Prostate gland (tissue), 2 donors: Measurements from ENCODE around the gene TACC2. TPM values are rescaled to one million over a fixed set of nuclear protein-coding genes. Genes with fewer than 3 reads are reported as not detected.

Experiments used
- DNase-seq: peaks from one replicate; pipeline ENCODE4 v3.0.0-alpha.2; 2019; ENCODE audit warnings: low spot score
- H3K27ac ChIP-seq, 2 donors: fragments of 200-600 bp; sonication (generic); 2 replicates each; pipeline ENCODE4 v1.5.1; 2017 to 2019
- H3K27me3 ChIP-seq: fragments of 200-600 bp; sonication (generic); replicated peaks from 2 replicates; pipeline ENCODE4 v1.5.1; 2019; ENCODE audit not compliant: insufficient read depth
- H3K36me3 ChIP-seq, 2 donors: fragments of 200-600 bp; sonication (generic); 1 replicate in 1 of 2; 2 replicates in 1 of 2; pipeline versions ENCODE4 v1.5.1 to v1.8.1; 2017 to 2019
- H3K4me1 ChIP-seq: fragments of 200-600 bp; sonication (generic); replicated peaks from 2 replicates; pipeline ENCODE4 v1.5.1; 2019
- H3K4me3 ChIP-seq, 2 donors: fragments of 200-600 bp; sonication (generic); 2 replicates each; pipeline ENCODE4 v1.5.1; 2017 to 2019
- H3K9me3 ChIP-seq: fragments of 200-600 bp; sonication (generic); 2 replicates; pipeline ENCODE4 v1.5.1; 2017
- POLR2A ChIP-seq: fragments of 450-650 bp; IDR thresholded peaks from one replicate; pipeline ENCODE4 v1.6.1; 2016; ENCODE audit warnings: antibody characterized with exemption, mild to moderate bottlenecking
- POLR2AphosphoS5 ChIP-seq: sonication (generic); formaldehyde crosslinking; IDR thresholded peaks from one replicate; pipeline ENCODE4 v1.6.1; 2017; ENCODE audit warnings: antibody characterized with exemption
- WGBS: methylation state at CpG from one replicate; pipeline ENCODE4 v1.1.5; 2018; 5-methylcytosine and 5-hydroxymethylcytosine counted together
- intact Hi-C: fragments of 100-400 bp; cut with DNase I; formaldehyde crosslinking; loops from one replicate; pipeline ENCODE4 v1.14.2; 2022
- total RNA-seq, 2 donors: library from RNA; depleted of rRNA; stranded (reverse); fragments of >200 nt; gene quantifications; one replicate each; pipeline ENCODE4 v1.1.0, GENCODE V29; 2016
- TF ChIP-seq, protein P1 (sequence below), 4 experiments: fragments of 200-600 bp in 2 of 4; fragments of 450-650 bp in 2 of 4; sonication (generic) in 2 of 4; IDR thresholded peaks; 1 replicate in 3 of 4; 2 replicates in 1 of 4; pipeline ENCODE4 v1.5.1; 2016 to 2019; ENCODE audit warnings: antibody characterized with exemption in 4 of 4, mild to moderate bottlenecking in 2 of 4, moderate library complexity in 2 of 4

TACC2 gene
- total RNA-seq, 2 donors from 2014 or later: 101 to 140 TPM

DNA sequence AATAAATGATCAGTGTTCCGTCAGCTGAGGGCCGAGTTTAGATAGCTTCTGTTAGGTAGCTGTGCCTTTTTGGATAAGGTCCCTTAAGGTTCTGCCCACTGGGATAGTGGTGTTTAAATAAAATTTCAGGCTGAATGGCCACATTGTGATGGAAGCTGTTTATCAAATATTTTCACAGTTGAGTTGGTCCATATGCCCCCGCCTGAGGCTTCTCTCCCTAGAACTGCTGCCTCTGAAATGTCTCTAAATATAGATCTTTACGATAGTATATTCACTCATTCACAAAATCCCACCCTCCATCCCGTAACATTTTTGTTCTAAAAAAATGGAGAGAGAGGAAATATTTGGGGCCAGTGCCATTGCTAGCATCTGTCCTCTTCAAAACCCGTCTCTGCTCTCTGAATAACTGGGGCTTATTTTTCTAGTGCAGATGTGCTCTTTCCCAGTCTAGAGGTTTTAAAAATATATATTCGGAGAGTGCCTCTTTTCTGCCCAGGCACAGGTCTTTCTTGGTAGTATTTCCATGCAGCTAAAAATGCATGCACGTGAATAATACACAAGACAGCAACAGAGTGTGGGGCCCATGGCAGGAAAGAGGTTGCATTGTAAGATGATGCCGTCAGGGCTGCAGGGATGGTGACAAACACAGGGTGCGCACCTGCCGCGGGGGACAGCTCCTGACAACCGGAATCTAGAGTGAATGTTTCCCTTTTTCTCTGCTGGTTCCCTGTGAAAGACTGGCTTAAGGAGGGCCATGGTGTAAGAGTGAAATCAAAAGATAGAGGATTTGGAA is 176.7 kb downstream of the TACC2 start:
- Histone ChIP-seq H3K4me3 (no peak overlapping the region), H3K4me1 (peaks cover 8% of the 10 kb centered on the region), H3K36me3 (no peaks in the 10 kb centered on the region), H3K27ac (no peak overlapping the region), H3K9me3 (no peaks in the 10 kb centered on the region), H3K27me3 (no peaks in the 10 kb centered on the region)
- 82% methylated on average over 13 of the region's 13 CpGs for WGBS
- intact Hi-C loops: loop anchor here (10.0 kb wide), 1 partner anchor 329 kb away; no protein-coding TSS in a partner anchor
- DNase-seq: no peak
- TF ChIP-seq POLR2A (no peak), POLR2AphosphoS5 (no peak)
- TF ChIP-seq, protein P1, sequence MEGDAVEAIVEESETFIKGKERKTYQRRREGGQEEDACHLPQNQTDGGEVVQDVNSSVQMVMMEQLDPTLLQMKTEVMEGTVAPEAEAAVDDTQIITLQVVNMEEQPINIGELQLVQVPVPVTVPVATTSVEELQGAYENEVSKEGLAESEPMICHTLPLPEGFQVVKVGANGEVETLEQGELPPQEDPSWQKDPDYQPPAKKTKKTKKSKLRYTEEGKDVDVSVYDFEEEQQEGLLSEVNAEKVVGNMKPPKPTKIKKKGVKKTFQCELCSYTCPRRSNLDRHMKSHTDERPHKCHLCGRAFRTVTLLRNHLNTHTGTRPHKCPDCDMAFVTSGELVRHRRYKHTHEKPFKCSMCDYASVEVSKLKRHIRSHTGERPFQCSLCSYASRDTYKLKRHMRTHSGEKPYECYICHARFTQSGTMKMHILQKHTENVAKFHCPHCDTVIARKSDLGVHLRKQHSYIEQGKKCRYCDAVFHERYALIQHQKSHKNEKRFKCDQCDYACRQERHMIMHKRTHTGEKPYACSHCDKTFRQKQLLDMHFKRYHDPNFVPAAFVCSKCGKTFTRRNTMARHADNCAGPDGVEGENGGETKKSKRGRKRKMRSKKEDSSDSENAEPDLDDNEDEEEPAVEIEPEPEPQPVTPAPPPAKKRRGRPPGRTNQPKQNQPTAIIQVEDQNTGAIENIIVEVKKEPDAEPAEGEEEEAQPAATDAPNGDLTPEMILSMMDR (IDR thresholded peaks at IDR 0.05): no peak

DNA sequence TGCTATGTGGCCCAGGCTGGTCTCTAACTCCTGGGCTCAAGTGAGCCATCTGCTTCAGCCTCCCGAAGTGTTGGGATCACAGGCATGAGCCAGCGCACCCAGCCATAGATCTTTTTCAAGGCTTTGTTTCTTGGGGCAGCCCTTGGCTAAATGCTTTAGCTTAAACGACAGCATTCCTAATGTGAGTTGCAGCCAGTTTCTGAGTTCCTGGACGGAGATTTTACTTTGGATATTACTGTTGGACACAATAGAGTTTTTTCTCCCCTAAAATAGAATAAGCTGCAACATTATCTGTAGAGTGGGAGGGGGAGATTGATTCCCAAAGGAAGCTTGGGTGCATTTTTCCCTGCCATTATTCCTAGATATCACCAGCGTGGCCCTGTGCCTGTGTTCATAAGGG is 179.1 kb downstream of the TACC2 start:
- intact Hi-C loops: loop anchor here (10.0 kb wide), 1 partner anchor 327 kb away; no protein-coding TSS in a partner anchor
- H3K4me3 ChIP-seq: no peak overlapping the region
- H3K36me3 ChIP-seq: no peaks in the 10 kb centered on the region
- 85% methylated on average over 5 of the region's 5 CpGs for WGBS
- no peak overlapping the region for H3K27ac ChIP-seq
- H3K9me3 ChIP-seq: no peaks in the 10 kb centered on the region
- DNase-seq: no peak
- H3K27me3 ChIP-seq: no peaks in the 10 kb centered on the region
- peaks cover under 1% of the 10 kb centered on the region for H3K4me1 ChIP-seq
- TF ChIP-seq POLR2AphosphoS5: no peak
- TF ChIP-seq, protein P1 (IDR thresholded peaks at IDR 0.05): no peak
- no peak for TF ChIP-seq POLR2A

DNA sequence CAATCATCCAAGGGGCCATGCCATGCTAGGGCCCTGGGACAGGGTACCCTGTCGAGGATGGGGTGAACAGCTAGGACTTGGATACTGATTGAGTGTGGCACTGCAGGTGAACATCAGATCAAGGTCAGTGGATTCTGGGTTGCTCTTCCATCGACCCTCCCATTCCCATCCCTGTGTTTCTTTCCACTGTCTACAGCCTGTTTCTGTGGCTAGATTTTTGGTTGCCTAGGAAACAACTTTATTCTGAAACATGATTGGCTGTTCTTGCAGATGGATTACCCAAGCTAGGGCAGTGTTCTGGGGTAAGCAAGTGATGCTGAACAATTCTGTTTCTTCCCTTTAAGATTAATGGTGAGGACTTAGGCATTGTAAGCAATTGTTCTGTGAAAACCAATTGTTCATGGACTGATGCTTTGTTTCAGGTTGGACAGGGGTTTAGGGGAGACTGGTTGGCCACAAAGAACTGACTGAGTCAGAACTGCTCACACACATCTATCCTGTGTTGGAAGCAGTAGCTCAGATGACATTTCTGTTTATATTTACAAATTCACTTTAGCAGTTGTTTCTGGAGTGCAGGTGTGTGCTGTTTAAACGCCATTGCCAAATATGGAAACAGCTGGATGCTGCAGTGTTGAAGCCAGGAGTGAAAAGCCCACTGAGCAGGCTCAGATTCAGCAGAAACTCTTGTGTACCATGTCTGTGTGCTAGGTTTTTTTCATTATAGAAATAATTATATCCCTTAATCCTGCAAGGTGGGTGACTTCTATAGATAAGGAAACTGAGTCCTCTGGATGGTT is 179.8 kb downstream of the TACC2 start:
- intact Hi-C loops: loop anchor here (10.0 kb wide), 1 partner anchor 326 kb away; no protein-coding TSS in a partner anchor
- no peaks in the 10 kb centered on the region for H3K36me3 ChIP-seq
- TF ChIP-seq, protein P1 (IDR thresholded peaks at IDR 0.05): no peak
- TF ChIP-seq POLR2A: no peak
- TF ChIP-seq POLR2AphosphoS5: no peak
- WGBS: 80% methylated on average over 3 of the region's 3 CpGs
- no peaks in the 10 kb centered on the region for H3K27me3 ChIP-seq
- no peak for DNase-seq
- no peaks in the 10 kb centered on the region for H3K9me3 ChIP-seq
- H3K27ac ChIP-seq: no peak overlapping the region
- no peaks in the 10 kb centered on the region for H3K4me1 ChIP-seq
- H3K4me3 ChIP-seq: no peak overlapping the region

DNA sequence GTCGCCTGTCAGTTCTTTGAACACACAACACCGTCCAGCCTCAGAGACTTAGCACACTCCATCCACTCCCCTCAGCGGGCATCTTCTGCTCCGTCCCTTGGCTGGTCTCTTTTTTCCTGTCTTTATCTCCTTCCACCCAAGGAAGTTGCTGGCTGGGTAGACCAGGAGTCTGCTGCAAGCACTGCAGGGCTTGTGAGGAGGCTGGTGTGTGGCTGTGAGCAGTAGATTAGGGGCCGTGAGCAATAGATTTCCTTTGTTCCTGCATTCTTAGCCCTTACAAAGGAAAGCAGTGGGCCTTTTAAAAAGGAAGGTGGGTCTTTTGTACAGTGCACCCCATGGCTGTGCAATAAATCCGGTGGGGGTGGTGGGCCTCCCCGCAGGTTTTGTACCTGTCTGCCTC is 181.8 kb downstream of the TACC2 start:
- intact Hi-C loops: no loop called here
- Histone ChIP-seq H3K4me3 (no peak overlapping the region), H3K4me1 (no peaks in the 10 kb centered on the region), H3K27me3 (no peaks in the 10 kb centered on the region), H3K9me3 (no peaks in the 10 kb centered on the region), H3K36me3 (no peaks in the 10 kb centered on the region), H3K27ac (peak overlapping the region in 1 of 2 donors; percentile 13)
- WGBS: 88% methylated on average over 7 of the region's 7 CpGs
- TF ChIP-seq POLR2A (no peak), POLR2AphosphoS5 (no peak)
- TF ChIP-seq, protein P1 (IDR thresholded peaks at IDR 0.05): no peak
- DNase-seq: no peak
